Measurements from ENCODE around the gene HJURP. TPM values are rescaled to one million over a fixed set of nuclear protein-coding genes. Genes with fewer than 3 reads are reported as not detected.

The HJURP gene
- total RNA-seq, 1 donor from 2014 or later: 9.4 TPM

DNA sequence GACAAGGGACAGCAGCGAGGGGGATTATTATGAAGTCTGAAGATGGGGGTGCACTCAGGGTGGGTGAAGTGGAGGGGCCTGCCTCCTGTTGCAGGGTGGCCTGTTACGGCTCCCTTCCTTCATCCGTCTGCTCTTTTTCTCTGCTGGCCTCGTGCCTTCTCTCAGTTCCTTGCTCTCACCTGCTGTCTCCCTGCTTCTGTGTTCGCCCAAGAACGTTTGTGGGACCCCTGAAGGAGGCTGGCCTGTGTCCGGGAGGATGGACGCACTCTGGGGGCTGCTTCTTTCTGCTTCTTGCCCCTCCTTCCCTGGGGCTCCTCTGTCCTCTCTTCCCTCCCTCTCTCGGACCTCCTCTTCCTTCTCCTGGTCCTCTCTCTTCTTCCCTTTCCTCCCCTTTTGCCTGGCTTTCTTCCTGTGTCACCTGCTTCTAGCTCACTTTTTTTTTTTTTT lies 62.4 kb downstream of the HJURP start:
- no peak for ATAC-seq

DNA sequence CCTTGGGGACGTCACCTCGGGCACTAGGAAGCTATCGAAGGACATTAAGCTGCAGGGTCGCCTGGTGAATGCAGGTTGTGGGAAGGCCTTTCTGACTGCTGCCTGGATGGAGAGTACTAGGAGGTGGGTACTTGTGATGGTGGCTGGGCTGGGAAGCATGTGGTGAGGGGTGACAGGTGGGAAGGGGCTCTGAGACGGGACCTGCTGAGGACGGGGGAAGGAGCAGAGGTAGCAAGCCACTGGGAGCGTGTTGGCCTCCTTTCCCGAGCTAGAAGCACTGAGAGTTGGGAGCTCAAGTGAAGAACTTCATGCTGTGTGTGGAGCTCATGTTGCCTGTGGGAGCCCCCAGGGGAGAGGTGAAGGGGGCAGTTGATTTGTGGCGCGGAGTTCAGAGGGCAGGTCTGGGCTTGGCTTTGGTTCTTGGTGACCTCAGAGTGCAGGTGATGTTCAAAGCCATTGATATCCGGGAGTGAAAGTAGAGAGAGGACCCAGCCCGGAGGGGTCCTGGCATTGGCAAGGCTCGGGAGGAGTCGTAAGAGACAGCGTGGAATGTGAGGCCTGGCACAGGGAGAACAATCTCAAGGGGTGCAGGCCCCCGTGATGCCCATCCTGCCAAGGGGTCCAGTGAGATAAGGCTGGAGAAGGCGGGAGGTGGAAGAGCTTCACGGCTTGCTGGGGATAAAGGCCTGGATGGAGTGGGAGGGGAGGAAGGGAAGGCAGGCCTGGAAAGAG lies 63.0 kb downstream of the HJURP start:
- ATAC-seq: no peak

DNA sequence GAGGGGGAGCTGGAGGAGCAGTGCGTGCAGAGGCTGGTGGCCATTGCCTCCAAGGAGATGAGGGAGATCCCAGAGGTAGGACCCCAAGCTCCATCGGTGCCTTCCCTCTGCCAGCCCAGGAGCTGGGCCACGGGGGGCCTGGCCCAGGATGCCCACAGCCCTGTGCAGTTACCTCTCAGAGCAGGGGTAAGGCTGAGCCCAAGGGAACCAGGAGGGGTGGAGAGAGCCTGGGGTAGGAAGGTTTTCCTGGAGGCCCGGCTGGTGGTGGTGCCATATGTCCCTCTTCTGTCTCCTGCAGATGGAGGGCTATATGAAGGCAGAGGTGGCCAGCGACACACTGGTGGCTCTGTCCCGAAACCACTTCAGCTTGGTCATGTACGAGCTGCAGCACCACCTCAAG lies 64.8 kb downstream of the HJURP start:
- no peak for ATAC-seq

Other genes with a start within 250 kb of the HJURP start
- gene UGT1A8, start 236.9 kb downstream of the HJURP start, total RNA-seq: 0.16 TPM
- gene UGT1A10, start 218.1 kb downstream of the HJURP start, total RNA-seq: 6.9 TPM
- gene UGT1A9, start 182.6 kb downstream of the HJURP start, total RNA-seq: 0.08 TPM
- gene UGT1A7, start 172.6 kb downstream of the HJURP start, total RNA-seq: 13.9 TPM
- 11.2 TPM for gene UGT1A6, start 161.6 kb downstream of the HJURP start, total RNA-seq
- 0.68 TPM for gene UGT1A5, start 141.6 kb downstream of the HJURP start, total RNA-seq
- 0.80 TPM for gene UGT1A4, start 135.8 kb downstream of the HJURP start, total RNA-seq
- 0.28 TPM for gene UGT1A3, start 125.5 kb downstream of the HJURP start, total RNA-seq
- 0.56 TPM for gene UGT1A1, start 94.3 kb downstream of the HJURP start, total RNA-seq
- gene MROH2A, start 76.2 kb downstream of the HJURP start, total RNA-seq: 0.52 TPM
- not detected for gene TRPM8, start 62.8 kb upstream of the HJURP start, total RNA-seq
- not detected for gene SPP2, start 196.2 kb upstream of the HJURP start, total RNA-seq